T-helper 1 cell treated with Interleukin-12 subunit alpha and Interleukin-12 subunit beta and Interleukin-4 antibody, amounts not matched to agents 30 ng/mL and 1 ng/mL, for 36 hours (primary cell): ENCODE data around the gene PSPC1. TPM values are rescaled to one million over a fixed set of nuclear protein-coding genes. Genes with fewer than 3 reads are reported as not detected.
"Not testable (repeated sequence)": the region's sequence is repeated elsewhere in the genome, so short reads cannot be mapped to it uniquely, and the experiment has no call there.

ENCODE experiments used
- intact Hi-C: fragments of 100-400 bp; cut with micrococcal nuclease; formaldehyde crosslinking; loops from one replicate; pipeline ENCODE4 v1.15.1; 2024
- total RNA-seq: library from RNA; stranded (reverse); gene quantifications from 2 replicates; pipeline ENCODE4 v1.2.3, GENCODE V29; 2022

Gene PSPC1, protein sequence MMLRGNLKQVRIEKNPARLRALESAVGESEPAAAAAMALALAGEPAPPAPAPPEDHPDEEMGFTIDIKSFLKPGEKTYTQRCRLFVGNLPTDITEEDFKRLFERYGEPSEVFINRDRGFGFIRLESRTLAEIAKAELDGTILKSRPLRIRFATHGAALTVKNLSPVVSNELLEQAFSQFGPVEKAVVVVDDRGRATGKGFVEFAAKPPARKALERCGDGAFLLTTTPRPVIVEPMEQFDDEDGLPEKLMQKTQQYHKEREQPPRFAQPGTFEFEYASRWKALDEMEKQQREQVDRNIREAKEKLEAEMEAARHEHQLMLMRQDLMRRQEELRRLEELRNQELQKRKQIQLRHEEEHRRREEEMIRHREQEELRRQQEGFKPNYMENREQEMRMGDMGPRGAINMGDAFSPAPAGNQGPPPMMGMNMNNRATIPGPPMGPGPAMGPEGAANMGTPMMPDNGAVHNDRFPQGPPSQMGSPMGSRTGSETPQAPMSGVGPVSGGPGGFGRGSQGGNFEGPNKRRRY
- 70.0 and 71.2 TPM in 2 replicates for total RNA-seq

DNA sequence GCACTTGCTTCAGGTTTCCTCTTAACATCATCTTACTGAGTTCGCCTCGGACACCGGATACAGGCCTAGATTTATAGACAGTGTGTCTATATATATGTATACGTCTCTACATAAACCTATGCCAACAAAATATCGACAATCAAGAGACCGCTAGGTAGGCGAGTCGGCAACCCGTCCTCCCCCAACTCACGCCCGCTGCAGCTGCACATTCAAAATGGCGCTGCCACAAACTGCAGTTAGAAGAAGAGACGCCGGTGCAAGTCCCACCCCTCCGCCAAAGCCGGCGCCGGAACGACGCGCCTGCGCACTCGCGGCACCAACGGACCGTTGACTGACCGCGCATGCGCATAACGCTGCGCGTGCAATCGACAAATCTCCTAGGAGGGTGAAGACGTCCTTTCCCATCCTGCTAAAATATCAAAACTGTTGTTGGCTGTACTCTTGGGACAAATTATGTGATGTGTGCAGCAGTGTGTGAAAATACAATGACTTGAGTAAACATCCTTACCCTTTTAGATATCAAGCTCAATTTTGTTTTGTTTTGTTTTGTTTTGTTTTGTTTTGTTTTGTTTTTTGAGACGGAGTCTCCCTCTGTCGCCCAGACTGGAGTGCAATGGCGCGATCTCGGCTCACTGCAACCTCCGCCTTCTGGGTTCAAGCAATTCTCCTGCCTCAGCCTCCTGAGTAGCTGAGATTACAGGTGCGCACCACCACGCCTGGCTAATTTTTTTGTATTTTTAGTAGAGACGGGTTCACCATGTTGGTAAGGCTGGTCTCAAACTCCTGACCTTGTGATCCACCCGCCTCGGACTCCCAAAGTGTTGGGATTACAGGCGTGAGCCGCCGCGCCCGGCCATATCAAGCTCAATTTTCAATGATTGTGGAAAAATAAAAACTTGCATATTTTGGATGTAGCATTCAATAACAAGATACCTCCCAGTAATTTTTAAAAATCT lies at the start of gene PSPC1:
PSPC1 (minus strand) TSS at position 219 of the 956 bp plus-strand sequence; CDS start at position 31, 188 bp downstream.
- intact Hi-C loops: loop anchor here (1.0 to 10.0 kb wide), 9 partner anchors 79 to 1514 kb away; partner anchors contain the start of genes CRYL1, MPHOSPH8, MRPL57 and SKA3

GRCh38 chr13:19822673-19823072 lies 39.9 kb upstream of the PSPC1 start:
- intact Hi-C loops: no loop called here

- intact Hi-C loops: no loop called here
Measured at GRCh38 chr13:19818223-19818842, 35.6 kb upstream of the PSPC1 start.

GRCh38 chr13:19817510-19818158 lies 34.9 kb upstream of the PSPC1 start:
- intact Hi-C loops: no loop called here

DNA sequence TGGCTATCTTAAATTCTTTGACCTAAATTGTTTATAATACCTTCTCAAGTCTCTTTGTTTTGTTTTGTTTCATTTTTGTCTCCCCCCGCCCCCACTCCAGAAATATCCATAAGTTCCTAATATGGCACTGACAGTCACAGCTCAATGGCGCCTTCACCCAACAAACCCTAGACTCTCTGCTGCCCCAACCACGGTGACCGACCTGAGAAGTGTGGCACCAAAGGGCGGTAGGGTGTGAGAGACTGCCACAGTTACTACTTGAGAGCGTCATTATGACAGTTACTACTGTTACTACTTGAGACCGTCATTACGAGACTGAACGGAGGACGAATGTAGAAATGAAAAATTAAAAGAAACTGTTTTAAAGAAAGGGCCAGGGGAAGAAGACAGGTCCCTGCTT lies 34.4 kb upstream of the PSPC1 start:
- intact Hi-C loops: no loop called here

DNA sequence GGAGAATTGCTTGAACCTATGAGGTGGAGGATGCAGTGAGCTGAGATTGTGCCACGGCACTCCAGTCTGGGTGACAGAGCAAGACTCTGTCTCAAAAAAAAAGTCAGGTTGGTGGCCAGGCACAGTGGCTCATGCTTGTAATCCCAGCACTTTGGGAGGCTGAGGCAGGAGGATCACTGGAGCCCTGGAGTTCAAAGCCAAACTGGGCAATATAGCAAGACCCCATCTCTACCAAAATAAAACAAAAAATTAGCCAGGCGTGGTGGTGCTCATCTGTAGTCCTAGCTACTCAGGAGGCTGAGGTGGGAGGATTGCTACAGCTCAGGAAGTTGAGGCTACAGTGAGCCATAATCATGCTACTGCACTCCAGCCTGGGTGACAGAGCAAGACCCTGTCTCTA lies 33.1 kb upstream of the PSPC1 start:
- intact Hi-C loops: not testable (repeated sequence)

- intact Hi-C loops: no loop called here
Measured at GRCh38 chr13:19810996-19811881, 28.5 kb upstream of the PSPC1 start.

DNA sequence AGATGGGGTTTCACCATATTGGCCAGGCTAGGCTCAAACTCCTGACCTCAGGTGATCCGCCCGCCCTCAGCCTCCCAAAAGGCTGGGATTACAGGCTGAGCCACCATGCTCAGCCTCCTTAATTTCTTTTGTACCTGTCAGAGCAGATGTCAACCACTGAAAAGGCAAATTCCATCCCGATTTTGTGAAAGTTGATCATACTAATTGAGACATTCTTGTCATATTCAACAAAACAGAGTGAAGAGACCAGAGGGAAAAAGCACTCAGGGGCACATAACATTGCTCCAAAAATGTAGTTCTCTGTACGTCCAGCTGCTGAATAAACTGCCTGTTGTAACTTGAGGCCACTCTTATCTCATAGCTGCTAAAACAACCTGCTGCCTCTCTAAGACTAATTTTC lies 27.4 kb upstream of the PSPC1 start:
- intact Hi-C loops: no loop called here

DNA sequence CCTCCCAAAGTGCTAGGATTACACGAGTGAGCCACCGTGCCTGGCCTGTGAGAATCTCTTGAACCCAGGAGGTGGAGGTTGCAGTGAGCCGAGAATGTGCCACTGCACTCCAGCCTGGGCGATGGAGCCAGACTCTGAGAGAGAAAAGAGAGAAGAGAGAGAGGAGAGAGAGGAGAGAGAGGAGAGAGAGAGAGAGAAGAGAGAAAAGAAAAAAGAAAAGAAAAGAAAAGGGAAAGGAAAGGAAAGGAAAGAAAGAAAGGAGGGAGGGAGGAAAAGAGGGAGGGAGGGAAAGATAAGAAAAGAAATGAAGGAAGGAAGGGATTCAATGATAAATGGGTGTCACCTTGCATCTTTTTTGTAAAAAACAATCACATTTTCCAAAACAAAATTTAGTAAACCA lies 23.0 kb upstream of the PSPC1 start:
- intact Hi-C loops: no loop called here

- intact Hi-C loops: no loop called here
Measured at GRCh38 chr13:19795956-19796355, 13.2 kb upstream of the PSPC1 start.

DNA sequence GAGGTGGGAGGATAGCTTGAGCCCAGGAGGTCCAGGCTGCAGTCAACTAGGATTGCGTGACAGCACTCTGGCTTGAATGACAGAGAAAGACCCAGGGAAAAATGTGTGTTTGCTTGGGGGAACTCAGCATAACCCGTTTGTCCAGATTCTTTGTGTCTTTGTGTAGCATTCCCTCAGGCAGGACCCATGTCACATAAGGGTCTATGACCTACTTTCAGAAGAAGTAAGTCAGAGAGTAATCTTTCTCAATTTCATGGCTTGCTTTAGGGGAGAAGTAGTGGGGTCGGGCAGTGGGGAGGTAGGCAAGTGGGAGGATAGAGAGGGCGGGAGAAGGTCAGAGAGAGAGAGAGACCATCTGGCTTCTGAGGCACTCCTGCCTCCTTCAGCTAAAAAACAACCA lies 11.9 kb upstream of the PSPC1 start:
- intact Hi-C loops: no loop called here

- intact Hi-C loops: no loop called here
Measured at GRCh38 chr13:19791953-19792537, 9.3 kb upstream of the PSPC1 start.

- intact Hi-C loops: loop anchor here (1.0 to 10.0 kb wide), 7 partner anchors 80 to 1515 kb away; partner anchors contain the start of genes CRYL1, MRPL57 and SKA3
Measured at GRCh38 chr13:19782049-19782726, 557 bp downstream of the PSPC1 start.

- intact Hi-C loops: loop anchor here (5.0 to 10.0 kb wide), 4 partner anchors 99 to 1516 kb away; partner anchors contain the start of genes CRYL1, MRPL57 and SKA3
Measured at GRCh38 chr13:19781526-19781925, 1.2 kb downstream of the PSPC1 start.

GRCh38 chr13:19780753-19781418 lies 1.9 kb downstream of the PSPC1 start:
- intact Hi-C loops: loop anchor here (5.0 to 10.0 kb wide), 4 partner anchors 99 to 1516 kb away; partner anchors contain the start of genes CRYL1, MRPL57 and SKA3

DNA sequence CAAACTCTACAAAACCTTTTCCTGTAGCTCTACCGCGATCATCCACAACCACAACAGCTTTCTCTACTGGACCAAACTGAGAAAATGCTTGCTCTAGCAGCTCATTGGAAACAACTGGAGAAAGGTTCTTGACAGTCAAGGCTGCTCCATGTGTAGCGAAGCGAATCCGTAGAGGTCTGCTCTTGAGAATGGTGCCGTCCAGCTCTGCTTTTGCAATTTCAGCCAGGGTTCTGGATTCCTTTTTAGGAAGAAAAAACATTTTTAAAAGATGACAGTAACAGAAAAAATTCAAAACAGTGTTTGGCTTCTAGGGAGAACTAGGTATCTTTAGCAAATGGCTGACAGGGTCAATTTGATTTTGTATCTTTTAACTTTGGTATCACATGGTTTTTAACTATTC lies 10.4 kb downstream of the PSPC1 start:
- intact Hi-C loops: no loop called here

DNA sequence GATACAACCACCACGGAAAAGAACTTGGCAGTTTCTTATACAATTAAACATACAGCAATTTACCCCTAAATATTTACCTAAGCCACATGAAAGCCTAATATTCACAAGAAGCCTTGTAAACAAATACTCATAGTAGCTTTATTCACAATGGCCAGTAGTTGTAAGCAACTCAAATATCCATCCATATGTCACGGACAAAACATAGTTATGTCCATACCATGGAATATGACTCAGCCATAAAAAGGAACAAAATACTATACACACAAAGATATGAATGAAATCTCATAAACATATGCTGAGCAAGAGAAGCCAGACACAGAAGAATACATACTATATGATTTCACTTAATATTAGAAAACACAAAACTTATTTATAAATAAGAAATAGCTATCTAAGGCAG lies 12.9 kb downstream of the PSPC1 start:
- intact Hi-C loops: no loop called here

DNA sequence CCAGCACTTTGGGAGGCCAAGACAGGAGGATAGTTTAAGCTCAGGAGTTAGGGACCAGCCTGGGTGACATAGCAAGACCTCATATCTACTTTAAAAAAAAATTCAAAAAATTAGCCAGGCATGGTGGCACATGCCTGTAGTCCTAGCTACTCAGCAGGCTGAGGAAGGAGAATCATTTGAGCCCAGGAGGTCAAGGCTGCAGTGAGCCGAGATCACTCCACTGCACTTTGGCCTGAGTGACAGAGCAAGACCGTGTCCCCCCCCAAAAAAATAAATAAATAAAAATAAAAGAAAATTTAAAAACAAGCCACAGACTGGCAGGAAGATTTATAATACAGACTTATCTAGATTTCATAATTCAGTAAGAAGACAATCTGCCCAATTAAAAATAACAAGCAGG lies 14.8 kb downstream of the PSPC1 start:
- intact Hi-C loops: no loop called here
